ENCODE measurements around the gene VENTX. TPM values are rescaled to one million over a fixed set of nuclear protein-coding genes. Genes with fewer than 3 reads are reported as not detected.

Gene VENTX
- total and polyA plus RNA-seq, 2 of the 4 experiments (the other 2 are of a cell fraction), result not detected

- Histone ChIP-seq H3K4me1 (ENCODE audit: control insufficient read depth, insufficient read depth, low read length) (no peaks in the 10 kb centered on the region), H2BK5ac (ENCODE audit: low read depth, low read length, poor library complexity, severe bottlenecking) (no peak overlapping the region), H3K36me3 (ENCODE audit: control insufficient read depth, insufficient read depth, low read length) (no peaks in the 10 kb centered on the region), H3K4me3 (ENCODE audit: insufficient read depth, low read depth, low read length) (no peak overlapping the region), H4K91ac (ENCODE audit: insufficient read depth, low read depth, low read length) (no peak overlapping the region), H2AK5ac (ENCODE audit: low read depth, low read length) (no peak overlapping the region), H2BK15ac (ENCODE audit: low read depth, low read length) (no peak overlapping the region), H2BK120ac (ENCODE audit: low read depth, low read length) (no peak overlapping the region), H3K9me3 (ENCODE audit: control insufficient read depth, insufficient read depth, low read length) (no peaks in the 10 kb centered on the region), H3K4ac (ENCODE audit: low read depth, low read length) (no peak overlapping the region), H4K20me1 (ENCODE audit: insufficient read depth, low read length) (no peaks in the 10 kb centered on the region), H3K27me3 (ENCODE audit: control insufficient read depth, insufficient read depth, low read length) (peaks cover 14% of the 10 kb centered on the region), H4K8ac (ENCODE audit: low read depth in 2 of 2, low read length in 2 of 2) (no peak overlapping the region), H3K56ac (ENCODE audit: extremely low read depth, insufficient read depth, low read length) (no peak overlapping the region), H4K5ac (ENCODE audit: low read depth, low read length) (no peak overlapping the region), H2AK9ac (replicated peaks; ENCODE audit: low read depth, low read length, poor library complexity) (no peak overlapping the region), H3K9me1 (ENCODE audit: insufficient read depth, low read length) (no peaks in the 10 kb centered on the region), H3K79me1 (ENCODE audit: low read depth in 1 of 2, low read length in 2 of 2) (no peaks in the 10 kb centered on the region), H3K27ac (ENCODE audit: insufficient read depth, low read length) (no peak overlapping the region), H3K14ac (replicated peaks; ENCODE audit: low read depth, low read length) (no peak overlapping the region), H3K9ac (ENCODE audit: low read depth, low read length) (no peak overlapping the region), H2BK20ac (ENCODE audit: low read depth, low read length) (no peak overlapping the region), H2AFZ (replicated peaks; ENCODE audit: low read length, poor library complexity) (no peak overlapping the region), H3K4me2 (ENCODE audit: low read depth, low read length) (no peak overlapping the region), H3K23ac (ENCODE audit: low read depth, low read length) (no peak overlapping the region), H3K18ac (ENCODE audit: low read depth, low read length) (no peak overlapping the region)
- intact Hi-C loops (cut with micrococcal nuclease) (no loop called here), in situ Hi-C loops (cut with MboI; ENCODE audit: low sequenced_read_pairs) (loop anchor here (25.0 kb wide), 1 partner anchor 589 kb away; no protein-coding TSS in a partner anchor), dilution Hi-C loops (cut with HindIII; ENCODE audit: low sequenced_read_pairs, unreplicated experiment) (no loop called here)
- TF ChIP-seq MXI1 (IDR thresholded peaks at IDR 0.05; ENCODE audit: borderline replicate concordance, low read depth, low read length), result no peak
- TF ChIP-seq RFX5 (IDR thresholded peaks at IDR 0.05; ENCODE audit: low read depth, low read length), result no peak
- TF ChIP-seq, protein P1, sequence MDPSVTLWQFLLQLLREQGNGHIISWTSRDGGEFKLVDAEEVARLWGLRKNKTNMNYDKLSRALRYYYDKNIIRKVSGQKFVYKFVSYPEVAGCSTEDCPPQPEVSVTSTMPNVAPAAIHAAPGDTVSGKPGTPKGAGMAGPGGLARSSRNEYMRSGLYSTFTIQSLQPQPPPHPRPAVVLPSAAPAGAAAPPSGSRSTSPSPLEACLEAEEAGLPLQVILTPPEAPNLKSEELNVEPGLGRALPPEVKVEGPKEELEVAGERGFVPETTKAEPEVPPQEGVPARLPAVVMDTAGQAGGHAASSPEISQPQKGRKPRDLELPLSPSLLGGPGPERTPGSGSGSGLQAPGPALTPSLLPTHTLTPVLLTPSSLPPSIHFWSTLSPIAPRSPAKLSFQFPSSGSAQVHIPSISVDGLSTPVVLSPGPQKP (IDR thresholded peaks at IDR 0.05; ENCODE audit: borderline replicate concordance, low read depth, low read length), result no peak
- TF ChIP-seq CEBPB (IDR thresholded peaks at IDR 0.05; ENCODE audit: low read depth, low read length), result no peak
- ChIA-PET CTCF (no interaction called here), POLR2A (ENCODE audit: unreplicated experiment) (no interaction called here)
- ATAC-seq (ENCODE audit: low read depth), result 0 out of 2 replicates have a peak, but pooled peaks have one; percentile 8
- WGBS, 2 experiments (ENCODE audit: extremely low coverage in 2 of 2, insufficient read length in 1 of 2), result 78% methylated on average over 7 of the region's 28 CpGs; no CpG with 5 or more reads in 1 of the 2 experiments
- no peak for DNase-seq
- BruUV-seq (replicated peaks), result no TSS peak
Observed at GRCh38 chr10:133251388-133252222, 13.9 kb downstream of the VENTX start.
